H9 (cell line): Measurements from ENCODE around the gene KLF16. TPM values are rescaled to one million over a fixed set of nuclear protein-coding genes. Genes with fewer than 3 reads are reported as not detected.

ENCODE experiments used
- DNase-seq: peaks from one replicate; pipeline ENCODE4 v3.0.0-alpha.2; 2017
- H2AFZ ChIP-seq: one replicate; pipeline ENCODE4 v1.6.1; 2013; ENCODE audit warnings: mild to moderate bottlenecking, low read length, control low read depth, moderate library complexity
- H2AK5ac ChIP-seq: 2 replicates; pipeline ENCODE4 v1.6.1; 2013; ENCODE audit warnings: low read length, control low read depth, mixed read lengths; ENCODE audit not compliant: insufficient read length
- H2BK120ac ChIP-seq: one replicate; pipeline ENCODE4 v1.6.1; 2013; ENCODE audit warnings: low read depth, mild to moderate bottlenecking, low read length, control low read depth, inconsistent platforms; ENCODE audit not compliant: poor library complexity, severe bottlenecking
- H2BK12ac ChIP-seq: 2 replicates; pipeline ENCODE4 v1.6.1; 2013; ENCODE audit warnings: low read length, control low read depth, mixed read lengths, low read depth; ENCODE audit not compliant: insufficient read length
- H2BK15ac ChIP-seq: 2 replicates; pipeline ENCODE4 v1.6.1; 2013; ENCODE audit warnings: low read depth, low read length, control low read depth
- H2BK20ac ChIP-seq: one replicate; pipeline ENCODE4 v1.6.1; 2013; ENCODE audit warnings: low read depth, mild to moderate bottlenecking, low read length, control low read depth, inconsistent platforms; ENCODE audit not compliant: poor library complexity, severe bottlenecking
- H2BK5ac ChIP-seq: 2 replicates; pipeline ENCODE4 v1.6.1; 2013; ENCODE audit warnings: low read length, control low read depth, mixed read lengths; ENCODE audit not compliant: insufficient read length
- H3K14ac ChIP-seq: 2 replicates; pipeline ENCODE4 v1.6.1; 2013; ENCODE audit warnings: low read length, control low read depth; ENCODE audit not compliant: insufficient read depth
- H3K18ac ChIP-seq: 2 replicates; pipeline ENCODE4 v1.6.1; 2013; ENCODE audit warnings: low read depth, mild to moderate bottlenecking, mixed read lengths, low read length, control low read depth; ENCODE audit not compliant: insufficient read length
- H3K23ac ChIP-seq: 2 replicates; pipeline ENCODE4 v1.6.1; 2013; ENCODE audit warnings: low read length, control low read depth, mixed read lengths, low read depth; ENCODE audit not compliant: insufficient read length
- H3K23me2 ChIP-seq: 2 replicates; pipeline ENCODE4 v1.6.1; 2013; ENCODE audit warnings: low read depth, mild to moderate bottlenecking, mixed read lengths, low read length, control low read depth; ENCODE audit not compliant: insufficient read length, poor library complexity, severe bottlenecking
- H3K27ac ChIP-seq: 2 replicates; pipeline ENCODE4 v1.5.1; 2013; ENCODE audit warnings: low read length, control low read depth, mixed read lengths, low read depth; ENCODE audit not compliant: insufficient read length
- H3K27me3 ChIP-seq: 2 replicates; pipeline ENCODE4 v1.6.1; 2013; ENCODE audit warnings: low read length, control low read depth, inconsistent platforms; ENCODE audit not compliant: insufficient read depth
- H3K4ac ChIP-seq: 2 replicates; pipeline ENCODE4 v1.6.1; 2013; ENCODE audit warnings: low read depth, mild to moderate bottlenecking, control low read depth, inconsistent platforms, low read length, moderate library complexity
- H3K4me1 ChIP-seq: 2 replicates; pipeline ENCODE4 v1.6.1; 2013; ENCODE audit warnings: low read length, control low read depth, inconsistent platforms; ENCODE audit not compliant: insufficient read depth
- H3K4me2 ChIP-seq: 2 replicates; pipeline ENCODE4 v1.6.1; 2013; ENCODE audit warnings: low read length, control low read depth, mixed read lengths; ENCODE audit not compliant: insufficient read length, insufficient read depth
- H3K56ac ChIP-seq: 2 replicates; pipeline ENCODE4 v1.6.1; 2013; ENCODE audit warnings: low read depth, mild to moderate bottlenecking, mixed read lengths, low read length, control low read depth; ENCODE audit not compliant: insufficient read length
- H3K79me1 ChIP-seq: 2 replicates; pipeline ENCODE4 v1.6.1; 2013; ENCODE audit warnings: low read depth, mild to moderate bottlenecking, moderate library complexity, low read length, control low read depth, inconsistent platforms; ENCODE audit not compliant: insufficient read depth, poor library complexity, severe bottlenecking
- H3K79me2 ChIP-seq: 2 replicates; pipeline ENCODE4 v1.6.1; 2013; ENCODE audit warnings: low read length, control low read depth, inconsistent platforms; ENCODE audit not compliant: insufficient read depth
- H3K9ac ChIP-seq: 2 replicates; pipeline ENCODE4 v1.6.1; 2013; ENCODE audit warnings: low read length, control low read depth, mixed read lengths; ENCODE audit not compliant: insufficient read length; ENCODE audit errors: extremely low read depth
- H3K9me3 ChIP-seq: one replicate; pipeline ENCODE4 v1.6.1; 2013; ENCODE audit warnings: low read depth, low read length, inconsistent platforms; ENCODE audit not compliant: control insufficient read depth
- H3T11ph ChIP-seq: one replicate; pipeline ENCODE4 v1.6.1; 2013; ENCODE audit warnings: mild to moderate bottlenecking, low read length, control low read depth, inconsistent platforms
- H4K20me1 ChIP-seq: one replicate; pipeline ENCODE4 v1.6.1; 2013; ENCODE audit not compliant: control insufficient read depth, insufficient read length, insufficient read depth
- H4K5ac ChIP-seq: 2 replicates; pipeline ENCODE4 v1.6.1; 2013; ENCODE audit warnings: low read depth, mild to moderate bottlenecking, mixed read lengths, low read length, control low read depth; ENCODE audit not compliant: insufficient read length
- H4K8ac ChIP-seq: replicated peaks from 2 replicates; pipeline ENCODE4 v1.6.1; 2013; ENCODE audit warnings: low read length, control low read depth, mixed read lengths, low read depth; ENCODE audit not compliant: insufficient read length
- H4K91ac ChIP-seq: 2 replicates; pipeline ENCODE4 v1.6.1; 2013; ENCODE audit warnings: low read depth, mild to moderate bottlenecking, moderate library complexity, mixed read lengths, low read length, control low read depth; ENCODE audit not compliant: insufficient read length
- H3K27ac Mint-ChIP-seq, 3 experiments: 2 replicates in 2 of 3; 3 replicates in 1 of 3; pipeline ENCODE4 v1.8.0; 2020 to 2021; ENCODE audit warnings: mixed read lengths in 3 of 3, mild to moderate bottlenecking in 1 of 3, moderate library complexity in 1 of 3
- H3K27me3 Mint-ChIP-seq: 2 replicates; pipeline ENCODE4 v1.8.0; 2021; ENCODE audit warnings: low read depth, mild to moderate bottlenecking, moderate library complexity, mixed read lengths
- H3K36me3 Mint-ChIP-seq, 3 experiments: 2 replicates in 2 of 3; 3 replicates in 1 of 3; pipeline ENCODE4 v1.8.0; 2020 to 2021; ENCODE audit warnings: low read depth in 3 of 3, mixed read lengths in 3 of 3; ENCODE audit not compliant: insufficient read depth in 1 of 3
- H3K4me1 Mint-ChIP-seq, 2 experiments: 2 replicates each; pipeline ENCODE4 v1.8.0; 2020; ENCODE audit warnings: mixed read lengths in 2 of 2
- H3K4me3 Mint-ChIP-seq, 2 experiments: 2 replicates in 1 of 2; 3 replicates in 1 of 2; pipeline ENCODE4 v1.8.0; 2020 to 2021; ENCODE audit warnings: mild to moderate bottlenecking in 2 of 2, mixed read lengths in 2 of 2, moderate library complexity in 1 of 2
- H3K9me3 Mint-ChIP-seq, 2 experiments: 2 replicates in 1 of 2; 3 replicates in 1 of 2; pipeline ENCODE4 v1.8.0; 2020; ENCODE audit warnings: mild to moderate bottlenecking in 2 of 2, mixed read lengths in 2 of 2, moderate library complexity in 1 of 2
- WGBS: extraction: QIAGEN DNeasy Blood & Tissue Kit; methylation state at CpG from one replicate; pipeline ENCODE4 v1.1.7; 2013; ENCODE audit warnings: missing lambda C conversion rate, low lambda C conversion rate, mixed read lengths; ENCODE audit not compliant: insufficient read length; ENCODE audit errors: extremely low coverage; 5-methylcytosine and 5-hydroxymethylcytosine counted together
- total RNA-seq: library from RNA; stranded (reverse); gene quantifications from 2 replicates; pipeline ENCODE4 v1.2.1, GENCODE V29; 2021
- TF ChIP-seq, protein P1 (sequence below): fragments of 200-600 bp; sonication (generic); conservative IDR thresholded peaks from 3 replicates; pipeline ENCODE4 v1.8.0; 2021; ENCODE audit warnings: antibody characterized with exemption, mild to moderate bottlenecking

Gene KLF16
- total RNA-seq, 1 experiment from 2014 or later, result 66.8 TPM

- no peak overlapping the region for H2BK15ac ChIP-seq
- H3K4me3 Mint-ChIP-seq, result no peak overlapping the region
- H3K27me3 Mint-ChIP-seq, result no peaks in the 10 kb centered on the region
- H3K4ac ChIP-seq, result no peak overlapping the region
- no peak for DNase-seq
- no peak overlapping the region for H2AFZ ChIP-seq
- H2BK20ac ChIP-seq, result no peak overlapping the region
- no peak overlapping the region for H2BK12ac ChIP-seq
- no peak overlapping the region for H3K27ac ChIP-seq
- H4K20me1 ChIP-seq, result peaks cover 5% of the 10 kb centered on the region
- H3K56ac ChIP-seq, result no peak overlapping the region
- H3K9ac ChIP-seq, result no peak overlapping the region
- no peaks in the 10 kb centered on the region for H3K27me3 ChIP-seq
- peaks cover 11 to 22% of the 10 kb centered on the region in 2 experiments for H3K4me1 Mint-ChIP-seq
- no peaks in the 10 kb centered on the region for H3K4me1 ChIP-seq
- peaks cover 28% of the 10 kb centered on the region; the same call in 1 of the 2 replicates for H3K79me2 ChIP-seq
- peaks cover 7% of the 10 kb centered on the region for H3K23me2 ChIP-seq
- H3K9me3 ChIP-seq, result no peaks in the 10 kb centered on the region
- H2BK120ac ChIP-seq, result no peak overlapping the region
- H3K14ac ChIP-seq, result no peak overlapping the region
- no peak overlapping the region for H4K5ac ChIP-seq
- no peak overlapping the region for H3K4me2 ChIP-seq
- TF ChIP-seq, protein P1, sequence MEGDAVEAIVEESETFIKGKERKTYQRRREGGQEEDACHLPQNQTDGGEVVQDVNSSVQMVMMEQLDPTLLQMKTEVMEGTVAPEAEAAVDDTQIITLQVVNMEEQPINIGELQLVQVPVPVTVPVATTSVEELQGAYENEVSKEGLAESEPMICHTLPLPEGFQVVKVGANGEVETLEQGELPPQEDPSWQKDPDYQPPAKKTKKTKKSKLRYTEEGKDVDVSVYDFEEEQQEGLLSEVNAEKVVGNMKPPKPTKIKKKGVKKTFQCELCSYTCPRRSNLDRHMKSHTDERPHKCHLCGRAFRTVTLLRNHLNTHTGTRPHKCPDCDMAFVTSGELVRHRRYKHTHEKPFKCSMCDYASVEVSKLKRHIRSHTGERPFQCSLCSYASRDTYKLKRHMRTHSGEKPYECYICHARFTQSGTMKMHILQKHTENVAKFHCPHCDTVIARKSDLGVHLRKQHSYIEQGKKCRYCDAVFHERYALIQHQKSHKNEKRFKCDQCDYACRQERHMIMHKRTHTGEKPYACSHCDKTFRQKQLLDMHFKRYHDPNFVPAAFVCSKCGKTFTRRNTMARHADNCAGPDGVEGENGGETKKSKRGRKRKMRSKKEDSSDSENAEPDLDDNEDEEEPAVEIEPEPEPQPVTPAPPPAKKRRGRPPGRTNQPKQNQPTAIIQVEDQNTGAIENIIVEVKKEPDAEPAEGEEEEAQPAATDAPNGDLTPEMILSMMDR, result no peak
- no peak overlapping the region for H3K27ac Mint-ChIP-seq
- no peak overlapping the region for H2AK5ac ChIP-seq
- no peak overlapping the region for H3K23ac ChIP-seq
- peaks cover 0 to 6% (median 0%) of the 10 kb centered on the region in 3 experiments; a peak in 3 of 7 replicates for H3K36me3 Mint-ChIP-seq
- H3K9me3 Mint-ChIP-seq, result no peaks in the 10 kb centered on the region
- H3T11ph ChIP-seq, result no peak overlapping the region
- H3K18ac ChIP-seq, result no peak overlapping the region
- peaks cover 12% of the 10 kb centered on the region for H3K79me1 ChIP-seq
- no peak overlapping the region for H2BK5ac ChIP-seq
- no CpG with 5 or more reads among the region's 16 CpGs for WGBS
- H4K91ac ChIP-seq, result no peak overlapping the region
- H4K8ac ChIP-seq, result no peak overlapping the region
These were observed 18.3 kb downstream of the KLF16 start for GRCh38 chr19:1845125-1845515.
